Stomach (tissue), 4 donors: ENCODE measurements around the gene NRXN2.

Source experiments
- POLR2A ChIP-seq, 4 donors: fragments of 450-650 bp; IDR thresholded peaks; one replicate each; pipeline ENCODE4 v1.6.1; 2016; ENCODE audit warnings: antibody characterized with exemption in 4 of 4, control low read depth in 2 of 4, mild to moderate bottlenecking in 1 of 4, moderate library complexity in 1 of 4
- TF ChIP-seq, protein P1 (sequence below), 7 experiments: fragments of 450-650 bp in 4 of 7; fragments of 200-600 bp in 3 of 7; sonication (generic) in 3 of 7; IDR thresholded peaks; one replicate each; pipeline ENCODE4 v1.5.1; 2016 to 2019; ENCODE audit warnings: antibody characterized with exemption in 7 of 7, control low read depth in 2 of 7, mild to moderate bottlenecking in 1 of 7

- TF ChIP-seq, protein P1, sequence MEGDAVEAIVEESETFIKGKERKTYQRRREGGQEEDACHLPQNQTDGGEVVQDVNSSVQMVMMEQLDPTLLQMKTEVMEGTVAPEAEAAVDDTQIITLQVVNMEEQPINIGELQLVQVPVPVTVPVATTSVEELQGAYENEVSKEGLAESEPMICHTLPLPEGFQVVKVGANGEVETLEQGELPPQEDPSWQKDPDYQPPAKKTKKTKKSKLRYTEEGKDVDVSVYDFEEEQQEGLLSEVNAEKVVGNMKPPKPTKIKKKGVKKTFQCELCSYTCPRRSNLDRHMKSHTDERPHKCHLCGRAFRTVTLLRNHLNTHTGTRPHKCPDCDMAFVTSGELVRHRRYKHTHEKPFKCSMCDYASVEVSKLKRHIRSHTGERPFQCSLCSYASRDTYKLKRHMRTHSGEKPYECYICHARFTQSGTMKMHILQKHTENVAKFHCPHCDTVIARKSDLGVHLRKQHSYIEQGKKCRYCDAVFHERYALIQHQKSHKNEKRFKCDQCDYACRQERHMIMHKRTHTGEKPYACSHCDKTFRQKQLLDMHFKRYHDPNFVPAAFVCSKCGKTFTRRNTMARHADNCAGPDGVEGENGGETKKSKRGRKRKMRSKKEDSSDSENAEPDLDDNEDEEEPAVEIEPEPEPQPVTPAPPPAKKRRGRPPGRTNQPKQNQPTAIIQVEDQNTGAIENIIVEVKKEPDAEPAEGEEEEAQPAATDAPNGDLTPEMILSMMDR (IDR thresholded peaks at IDR 0.05): peak in 5 of 7 experiments; percentile 79 to 92 (median 81)
- no peak for TF ChIP-seq POLR2A (IDR thresholded peaks at IDR 0.05)
Measured at GRCh38 chr11:64688534-64688982, 34.4 kb downstream of the NRXN2 start.
